ENCODE data around the gene ALPI.

DNA sequence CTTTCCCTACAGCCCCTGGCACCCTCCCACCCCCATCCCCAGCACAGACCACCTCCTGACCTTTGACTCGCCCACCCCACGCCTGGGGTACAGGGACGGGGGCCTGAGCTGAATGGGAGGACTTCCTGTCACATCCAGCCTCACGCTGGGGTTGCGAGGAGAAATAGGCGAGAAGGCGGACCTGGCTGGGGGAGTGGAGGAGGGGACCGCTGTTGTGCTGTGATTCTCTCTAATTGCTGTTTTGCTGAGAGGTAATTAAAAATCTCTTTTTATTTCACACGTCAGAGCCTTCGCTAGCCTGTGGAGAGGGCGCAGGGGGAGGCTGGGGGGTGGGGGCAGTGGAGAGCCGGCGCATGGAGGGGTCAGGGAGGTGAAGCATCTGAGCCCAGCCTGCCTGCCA, 41.4 kb downstream of the ALPI start:
- no peak for TF ChIP-seq POLR2A (IDR thresholded peaks at IDR 0.05; ENCODE audit: extremely low read depth, insufficient read length)
- no peak for TF ChIP-seq MYC (IDR thresholded peaks at IDR 0.05; ENCODE audit: low read depth, low read length)
- TF ChIP-seq, protein P1, sequence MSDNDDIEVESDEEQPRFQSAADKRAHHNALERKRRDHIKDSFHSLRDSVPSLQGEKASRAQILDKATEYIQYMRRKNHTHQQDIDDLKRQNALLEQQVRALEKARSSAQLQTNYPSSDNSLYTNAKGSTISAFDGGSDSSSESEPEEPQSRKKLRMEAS (IDR thresholded peaks at IDR 0.05; ENCODE audit: low read depth, low read length), result no peak
- TF ChIP-seq, protein P2, sequence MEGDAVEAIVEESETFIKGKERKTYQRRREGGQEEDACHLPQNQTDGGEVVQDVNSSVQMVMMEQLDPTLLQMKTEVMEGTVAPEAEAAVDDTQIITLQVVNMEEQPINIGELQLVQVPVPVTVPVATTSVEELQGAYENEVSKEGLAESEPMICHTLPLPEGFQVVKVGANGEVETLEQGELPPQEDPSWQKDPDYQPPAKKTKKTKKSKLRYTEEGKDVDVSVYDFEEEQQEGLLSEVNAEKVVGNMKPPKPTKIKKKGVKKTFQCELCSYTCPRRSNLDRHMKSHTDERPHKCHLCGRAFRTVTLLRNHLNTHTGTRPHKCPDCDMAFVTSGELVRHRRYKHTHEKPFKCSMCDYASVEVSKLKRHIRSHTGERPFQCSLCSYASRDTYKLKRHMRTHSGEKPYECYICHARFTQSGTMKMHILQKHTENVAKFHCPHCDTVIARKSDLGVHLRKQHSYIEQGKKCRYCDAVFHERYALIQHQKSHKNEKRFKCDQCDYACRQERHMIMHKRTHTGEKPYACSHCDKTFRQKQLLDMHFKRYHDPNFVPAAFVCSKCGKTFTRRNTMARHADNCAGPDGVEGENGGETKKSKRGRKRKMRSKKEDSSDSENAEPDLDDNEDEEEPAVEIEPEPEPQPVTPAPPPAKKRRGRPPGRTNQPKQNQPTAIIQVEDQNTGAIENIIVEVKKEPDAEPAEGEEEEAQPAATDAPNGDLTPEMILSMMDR (IDR thresholded peaks at IDR 0.05; ENCODE audit: low read depth, low read length), result no peak

Measured in NB4 (cell line).